Measurements from ENCODE around the gene MPI.

MPI gene

GRCh38 chr15:74937590-74938371 lies 47.9 kb downstream of the MPI start, which contains the start of gene COX5A:
Gene COX5A, minus strand, starts transcription at chr15:74938073. Its CDS starts 59 bp downstream, at chr15:74938014.
- TF ChIP-seq CTCF (IDR thresholded peaks at IDR 0.05; ENCODE audit: control insufficient read depth, insufficient read depth, low read depth, low read length, missing control alignments): no peak
- DNase-seq (ENCODE audit: low read depth): peak; percentile 83
- H3K4me3 ChIP-seq (ENCODE audit: control insufficient read depth, low read depth, low read length): peak within 1 kb of the TSS; percentile 76

GRCh38 chr15:74950078-74950908 lies 60.5 kb downstream of the MPI start:
- no peak overlapping the region for H3K4me3 ChIP-seq (ENCODE audit: control insufficient read depth, low read depth, low read length)
- DNase-seq (ENCODE audit: low read depth): no peak
- TF ChIP-seq CTCF (IDR thresholded peaks at IDR 0.05; ENCODE audit: control insufficient read depth, insufficient read depth, low read depth, low read length, missing control alignments): peak; percentile 98

- no peak for TF ChIP-seq CTCF (IDR thresholded peaks at IDR 0.05; ENCODE audit: control insufficient read depth, insufficient read depth, low read depth, low read length, missing control alignments)
- H3K4me3 ChIP-seq (ENCODE audit: control insufficient read depth, low read depth, low read length): no peak overlapping the region
- DNase-seq (ENCODE audit: low read depth): no peak
These were observed 61.2 kb downstream of the MPI start for GRCh38 chr15:74951006-74951405.
